Upper lobe of right lung (tissue), 1 donor: Measurements from ENCODE around the gene LRRC55. TPM values are rescaled to one million over a fixed set of nuclear protein-coding genes. Genes with fewer than 3 reads are reported as not detected.
"Not testable (repeated sequence)": the region's sequence is repeated elsewhere in the genome, so short reads cannot be mapped to it uniquely, and the experiment has no call there.

Source experiments
- ATAC-seq: fragments of 200-7000 bp; cut with Tn5 transposase; one replicate; pipeline ENCODE4 v1.9.1; 2020; ENCODE audit warnings: mild to moderate bottlenecking, moderate library complexity
- DNase-seq: peaks from one replicate; pipeline ENCODE4 v3.0.0-alpha.2; 2020
- H3K27ac ChIP-seq: fragments of 200-600 bp; one replicate; pipeline ENCODE4 v1.8.0; 2022
- H3K27me3 ChIP-seq: fragments of 200-600 bp; one replicate; pipeline ENCODE4 v1.8.0; 2022; ENCODE audit warnings: mild to moderate bottlenecking
- H3K36me3 ChIP-seq: fragments of 200-600 bp; one replicate; pipeline ENCODE4 v1.8.0; 2022
- H3K4me1 ChIP-seq: fragments of 200-600 bp; one replicate; pipeline ENCODE4 v1.8.0; 2022
- H3K4me3 ChIP-seq: fragments of 200-600 bp; one replicate; pipeline ENCODE4 v1.8.0; 2022; ENCODE audit warnings: mild to moderate bottlenecking
- H3K9me3 ChIP-seq: fragments of 200-600 bp; one replicate; pipeline ENCODE4 v1.8.0; 2022
- intact Hi-C: fragments of 100-400 bp; cut with DNase I; formaldehyde crosslinking; loops from one replicate; pipeline ENCODE4 v1.11.0; 2022
- total RNA-seq: library from RNA; stranded (reverse); fragmentation: NEBNext Ultra II Directional; extraction: Animal tissue kit (Norgen Biotek cat#: 25700); gene quantifications from one replicate; pipeline ENCODE4 v1.2.1, GENCODE V29; 2021
- TF ChIP-seq, protein P1 (sequence below): fragments of 200-600 bp; IDR thresholded peaks from one replicate; pipeline ENCODE4 v1.8.0; 2022; ENCODE audit warnings: antibody characterized with exemption
- donor health status: DM: no; HTN: yes; CAD: no; lungs with severe emphysema.

LRRC55 gene
- total RNA-seq, 1 donor from 2014 or later: not detected

DNA sequence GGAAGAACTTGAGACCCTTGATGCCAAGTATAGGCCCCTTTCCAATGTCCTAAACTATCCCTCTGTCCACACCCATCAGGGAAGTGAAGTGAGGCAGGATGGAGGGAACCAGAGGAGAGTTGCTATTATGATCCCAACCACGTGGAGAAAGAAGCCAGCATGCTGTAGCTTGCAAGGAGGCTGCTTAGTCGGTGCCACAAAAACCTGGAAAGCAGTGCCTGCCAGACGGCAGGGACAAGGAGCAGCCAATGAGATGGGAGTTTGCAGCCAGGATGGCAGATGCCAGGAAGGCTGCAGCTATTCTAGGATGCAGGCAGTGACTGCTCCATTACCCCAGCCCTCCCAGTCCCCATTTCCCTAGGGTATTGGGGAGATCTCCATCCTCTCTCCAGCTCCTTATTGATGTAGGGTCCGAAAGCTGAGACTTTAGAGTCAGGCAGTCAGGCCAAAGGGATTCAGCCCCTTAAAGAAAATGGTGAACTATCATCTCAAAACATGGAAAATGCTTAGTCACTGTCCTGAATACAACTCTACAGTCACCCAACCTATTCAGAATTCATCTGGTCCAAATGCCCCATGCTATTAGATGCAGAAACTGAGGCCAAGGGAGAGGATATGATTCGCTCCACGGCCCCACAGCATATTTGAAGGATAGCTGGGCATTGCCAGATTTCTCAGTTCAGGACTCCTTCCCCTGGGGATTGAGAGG lies 18.4 kb upstream of the LRRC55 start:
- Histone ChIP-seq H3K4me3 (no peak overlapping the region), H3K27me3 (no peaks in the 10 kb centered on the region), H3K9me3 (no peaks in the 10 kb centered on the region), H3K4me1 (no peaks in the 10 kb centered on the region), H3K27ac (no peak overlapping the region), H3K36me3 (no peaks in the 10 kb centered on the region)
- intact Hi-C loops: no loop called here
- ATAC-seq (no peak), DNase-seq (no peak)
- TF ChIP-seq, protein P1, sequence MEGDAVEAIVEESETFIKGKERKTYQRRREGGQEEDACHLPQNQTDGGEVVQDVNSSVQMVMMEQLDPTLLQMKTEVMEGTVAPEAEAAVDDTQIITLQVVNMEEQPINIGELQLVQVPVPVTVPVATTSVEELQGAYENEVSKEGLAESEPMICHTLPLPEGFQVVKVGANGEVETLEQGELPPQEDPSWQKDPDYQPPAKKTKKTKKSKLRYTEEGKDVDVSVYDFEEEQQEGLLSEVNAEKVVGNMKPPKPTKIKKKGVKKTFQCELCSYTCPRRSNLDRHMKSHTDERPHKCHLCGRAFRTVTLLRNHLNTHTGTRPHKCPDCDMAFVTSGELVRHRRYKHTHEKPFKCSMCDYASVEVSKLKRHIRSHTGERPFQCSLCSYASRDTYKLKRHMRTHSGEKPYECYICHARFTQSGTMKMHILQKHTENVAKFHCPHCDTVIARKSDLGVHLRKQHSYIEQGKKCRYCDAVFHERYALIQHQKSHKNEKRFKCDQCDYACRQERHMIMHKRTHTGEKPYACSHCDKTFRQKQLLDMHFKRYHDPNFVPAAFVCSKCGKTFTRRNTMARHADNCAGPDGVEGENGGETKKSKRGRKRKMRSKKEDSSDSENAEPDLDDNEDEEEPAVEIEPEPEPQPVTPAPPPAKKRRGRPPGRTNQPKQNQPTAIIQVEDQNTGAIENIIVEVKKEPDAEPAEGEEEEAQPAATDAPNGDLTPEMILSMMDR: no peak

DNA sequence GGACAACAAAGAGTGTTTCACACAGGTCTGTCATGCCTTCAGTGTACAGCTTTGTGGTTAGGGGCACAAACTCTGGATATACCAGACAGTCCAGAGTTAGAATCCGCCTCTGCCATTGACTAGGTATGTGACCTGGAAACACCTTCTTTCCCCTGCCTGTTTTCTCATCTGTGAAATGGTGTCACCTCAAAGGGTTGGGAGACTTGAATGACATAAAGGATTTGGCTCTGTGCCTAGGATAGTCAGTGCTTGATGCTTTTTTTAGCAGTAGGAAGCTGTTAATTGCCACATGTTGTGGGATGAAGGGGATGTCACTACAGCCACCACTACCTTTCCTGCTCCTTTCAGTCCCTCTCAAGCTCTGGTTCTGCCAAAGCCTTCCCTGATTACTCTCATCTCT lies 17.4 kb upstream of the LRRC55 start:
- H3K4me3 ChIP-seq: no peak overlapping the region
- TF ChIP-seq, protein P1: no peak
- no peak for DNase-seq
- no peaks in the 10 kb centered on the region for H3K27me3 ChIP-seq
- H3K9me3 ChIP-seq: no peaks in the 10 kb centered on the region
- no peaks in the 10 kb centered on the region for H3K4me1 ChIP-seq
- no peak overlapping the region for H3K27ac ChIP-seq
- intact Hi-C loops: no loop called here
- no peak for ATAC-seq
- H3K36me3 ChIP-seq: no peaks in the 10 kb centered on the region

DNA sequence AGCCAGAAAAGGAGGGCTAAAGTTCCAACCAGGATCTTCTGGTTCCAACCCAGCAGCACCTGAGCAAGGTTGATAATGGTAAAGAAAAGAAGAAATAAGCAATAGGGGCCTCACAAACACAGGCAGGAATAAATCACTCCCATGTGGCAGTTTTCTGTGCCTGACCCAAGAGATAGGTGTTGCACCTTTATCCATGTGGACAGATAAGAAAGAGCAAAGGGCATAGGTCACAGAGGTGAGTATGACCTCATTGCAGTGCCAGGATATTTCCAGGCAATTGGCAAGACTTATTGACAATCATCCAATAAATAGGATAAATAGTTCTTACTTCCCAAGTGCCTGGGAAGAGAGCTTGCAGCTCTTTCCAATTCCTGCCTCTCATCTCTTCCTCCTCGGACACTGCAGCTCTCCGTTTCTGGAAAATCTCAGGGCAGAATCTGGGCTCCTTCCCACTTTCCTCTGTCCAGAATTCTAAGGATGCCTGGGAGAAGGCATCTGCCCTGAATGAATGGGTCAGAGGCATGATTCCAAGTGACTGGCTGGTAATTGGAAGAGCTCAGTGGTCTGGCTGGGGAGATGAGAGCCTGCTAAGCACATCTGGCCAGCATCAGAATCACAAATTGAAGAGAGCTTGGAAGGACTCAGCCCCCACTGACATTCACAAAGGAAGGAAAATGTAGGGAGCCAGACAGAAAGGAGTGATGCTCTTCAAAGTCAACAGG lies 14.5 kb upstream of the LRRC55 start:
- no peak for DNase-seq
- Histone ChIP-seq H3K27me3 (no peaks in the 10 kb centered on the region), H3K4me1 (no peaks in the 10 kb centered on the region), H3K36me3 (no peaks in the 10 kb centered on the region), H3K4me3 (no peak overlapping the region), H3K27ac (no peak overlapping the region), H3K9me3 (no peaks in the 10 kb centered on the region)
- intact Hi-C loops: no loop called here
- TF ChIP-seq, protein P1: no peak
- ATAC-seq: no peak

DNA sequence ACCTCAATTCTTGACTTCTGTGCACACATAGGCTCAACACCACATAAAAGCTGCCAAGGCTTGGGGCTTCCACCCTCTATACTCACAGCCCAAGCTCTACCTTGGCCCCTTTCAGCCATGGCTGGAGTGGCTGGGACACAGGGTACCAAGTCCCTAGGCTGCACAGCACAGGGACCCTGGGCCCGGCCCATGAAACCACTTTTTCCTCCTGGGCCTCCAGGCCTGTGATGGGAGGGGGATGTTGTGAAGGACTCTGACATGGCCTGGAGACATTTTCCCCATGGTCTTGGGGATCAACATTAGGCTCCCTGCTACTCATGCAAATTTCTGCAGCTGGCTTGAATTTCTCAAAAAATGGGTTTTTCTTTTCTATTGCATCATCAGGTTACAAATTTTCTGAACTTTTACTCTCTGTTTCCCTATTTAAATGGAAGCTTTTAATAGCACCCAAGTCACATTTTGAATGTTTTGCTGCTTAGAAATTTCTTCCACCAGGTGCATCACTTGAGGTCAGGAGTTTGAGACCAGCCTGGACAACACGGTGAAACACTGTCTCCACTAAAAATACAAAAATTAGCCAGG lies 11.9 kb upstream of the LRRC55 start:
- H3K36me3 ChIP-seq, intact Hi-C loops, H3K27me3 ChIP-seq, H3K9me3 ChIP-seq, H3K27ac ChIP-seq, H3K4me3 ChIP-seq, DNase-seq, ATAC-seq, H3K4me1 ChIP-seq: not testable (repeated sequence)

DNA sequence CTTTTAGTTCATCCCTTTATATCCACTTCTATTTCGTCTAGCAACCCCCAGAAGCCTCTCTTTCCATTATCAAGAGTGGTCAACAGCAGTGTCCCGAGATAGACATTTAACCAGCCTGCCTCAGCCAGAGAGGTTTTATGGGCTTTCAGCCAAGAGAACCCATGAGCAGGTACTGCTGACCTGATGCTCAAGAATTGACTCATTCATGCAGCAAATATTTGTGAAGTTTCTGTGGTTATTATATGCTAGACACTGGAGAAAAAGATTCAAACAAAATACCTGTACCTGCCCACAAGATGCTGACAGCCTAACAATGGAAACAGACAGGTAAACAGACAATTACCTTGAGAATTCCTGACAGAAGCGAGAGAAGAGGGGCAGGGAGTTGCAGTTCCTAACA lies 9.7 kb upstream of the LRRC55 start:
- no peak for ATAC-seq
- H3K27me3 ChIP-seq: no peaks in the 10 kb centered on the region
- no peaks in the 10 kb centered on the region for H3K4me1 ChIP-seq
- no peaks in the 10 kb centered on the region for H3K36me3 ChIP-seq
- no peaks in the 10 kb centered on the region for H3K9me3 ChIP-seq
- TF ChIP-seq, protein P1: no peak
- intact Hi-C loops: no loop called here
- DNase-seq: no peak
- H3K4me3 ChIP-seq: no peak overlapping the region
- H3K27ac ChIP-seq: no peak overlapping the region

DNA sequence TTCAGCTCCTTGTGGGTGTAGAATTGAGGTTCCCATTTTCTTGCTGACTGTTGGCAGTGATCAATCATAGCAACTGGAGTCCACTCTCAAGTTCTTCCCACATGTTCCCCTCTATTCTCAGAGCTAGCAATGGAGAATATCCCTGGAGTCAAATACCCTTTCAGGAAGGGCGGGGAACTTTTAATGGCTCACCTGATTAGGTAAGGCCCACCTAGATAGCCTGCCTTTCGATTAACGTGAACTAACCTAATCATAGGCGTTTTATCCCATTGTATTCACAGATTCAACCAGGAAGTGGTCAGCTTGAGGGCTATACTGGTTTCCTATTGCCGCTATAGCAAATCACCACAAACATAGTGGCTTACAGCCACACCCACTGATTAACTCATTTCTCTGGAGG lies 7.1 kb upstream of the LRRC55 start:
- no peak for ATAC-seq
- H3K4me1 ChIP-seq: no peaks in the 10 kb centered on the region

More for the DNA sequence above, 7.1 kb upstream of the LRRC55 start:
- Histone ChIP-seq H3K4me3 (no peak overlapping the region), H3K36me3 (no peaks in the 10 kb centered on the region), H3K27ac (no peak overlapping the region), H3K9me3 (no peaks in the 10 kb centered on the region), H3K27me3 (no peaks in the 10 kb centered on the region)
- DNase-seq: no peak
- intact Hi-C loops: no loop called here
- TF ChIP-seq, protein P1: no peak
